Panc1 (cell line): ENCODE measurements around the gene GRID1. TPM values are rescaled to one million over a fixed set of nuclear protein-coding genes. Genes with fewer than 3 reads are reported as not detected.

ENCODE experiments used
- ATAC-seq: fragments of 200-7000 bp; cut with Tn5 transposase; 2 replicates; pipeline ENCODE4 v1.9.1; 2020; ENCODE audit warnings: mild to moderate bottlenecking, moderate library complexity
- BruUV-seq: library from RNA; stranded (reverse); fragments of 400-500 nt; replicated peaks from 2 replicates; lab custom pipeline; 2021; lab: Mats Ljungman, UMichigan
- CTCF ChIA-PET: fragments of 300-600 bp; sonication (Branson Sonifier 250); formaldehyde crosslinking; loops from one replicate; lab custom pipeline; 2022; ENCODE audit warnings: antibody characterized with exemption; lab: Charles Lee
- POLR2A ChIA-PET: fragments of 300-600 bp; sonication (Branson Sonifier 250); formaldehyde crosslinking; loops from one replicate; lab custom pipeline; 2022; ENCODE audit warnings: antibody characterized with exemption; lab: Charles Lee
- DNase-seq: peaks from one replicate; pipeline ENCODE4 v3.0.0-alpha.2; 2010; ENCODE audit warnings: low read depth, low spot score
- H3K27ac ChIP-seq: 2 replicates; pipeline ENCODE4 v1.5.1; 2011; ENCODE audit warnings: mild to moderate bottlenecking, low read length, inconsistent platforms
- H3K27me3 ChIP-seq: fragments of 200-500 bp; sonication (Bioruptor generic); 2 replicates; pipeline ENCODE4 v1.6.0; 2014; ENCODE audit warnings: low read length, inconsistent platforms; ENCODE audit not compliant: control insufficient read depth, insufficient read depth
- H3K36me3 ChIP-seq: fragments of 200-500 bp; sonication (Bioruptor generic); 2 replicates; pipeline ENCODE4 v1.5.1; 2014; ENCODE audit warnings: inconsistent platforms, mild to moderate bottlenecking, low read length, moderate library complexity; ENCODE audit not compliant: control insufficient read depth, insufficient read depth
- H3K4me1 ChIP-seq: 2 replicates; pipeline ENCODE4 v1.5.1; 2011; ENCODE audit warnings: inconsistent platforms, mild to moderate bottlenecking, low read length, moderate library complexity; ENCODE audit not compliant: control insufficient read depth, insufficient read depth
- H3K4me3 ChIP-seq, 2 experiments: 2 replicates each; pipeline ENCODE4 v1.5.1; 2011 to 2012; ENCODE audit warnings: low read depth in 2 of 2, low read length in 2 of 2, mild to moderate bottlenecking in 2 of 2, inconsistent platforms in 1 of 2, moderate library complexity in 1 of 2
- H3K9me3 ChIP-seq: fragments of 200-500 bp; sonication (Bioruptor generic); 2 replicates; pipeline ENCODE4 v1.5.1; 2014; ENCODE audit warnings: low read depth, mild to moderate bottlenecking, inconsistent platforms, low read length, moderate library complexity; ENCODE audit not compliant: control insufficient read depth, insufficient read depth
- CTCF ChIP-seq: fragments of 450-650 bp; IDR thresholded peaks from 2 replicates; pipeline ENCODE4 v1.5.1; 2017; ENCODE audit warnings: mild to moderate bottlenecking
- POLR2AphosphoS5 ChIP-seq: IDR thresholded peaks from 2 replicates; pipeline ENCODE4 v1.6.1; 2012; ENCODE audit warnings: mild to moderate bottlenecking, low read depth, low read length, moderate library complexity
- SIN3A ChIP-seq: IDR thresholded peaks from 2 replicates; pipeline ENCODE4 v1.6.1; 2012; ENCODE audit warnings: low read depth, mild to moderate bottlenecking, low read length, moderate library complexity, borderline replicate concordance; ENCODE audit not compliant: insufficient read depth
- TCF7L2 ChIP-seq: IDR thresholded peaks from 2 replicates; pipeline ENCODE4 v1.6.1; 2011; ENCODE audit warnings: mild to moderate bottlenecking, low read depth, low read length, inconsistent platforms
- in situ Hi-C: cut with HindIII; loops from 2 replicates; pipeline ENCODE4 v1.10.0; 2016; ENCODE audit warnings: low sequenced_read_pairs, low pct_unique_long_range_greater_than_20kb
- intact Hi-C: fragments of 100-400 bp; cut with micrococcal nuclease; formaldehyde crosslinking; loops from one replicate; pipeline ENCODE4 v1.10.0; 2022; ENCODE audit not compliant: unreplicated experiment
- total RNA-seq: library from RNA; stranded (reverse); gene quantifications from one replicate; pipeline ENCODE4 v1.2.1, GENCODE V29; 2021; ENCODE audit not compliant: unreplicated experiment
- TF ChIP-seq, protein P1 (sequence below), 2 experiments: IDR thresholded peaks; 2 replicates each; pipeline ENCODE4 v1.6.1; 2011 to 2012; ENCODE audit warnings: low read depth in 2 of 2, control low read depth in 1 of 2, low read length in 1 of 2, mild to moderate bottlenecking in 1 of 2, moderate library complexity in 1 of 2; ENCODE audit not compliant: insufficient read depth in 1 of 2

Gene GRID1
- total RNA-seq, 1 experiment from 2014 or later = 2.3 TPM

DNA sequence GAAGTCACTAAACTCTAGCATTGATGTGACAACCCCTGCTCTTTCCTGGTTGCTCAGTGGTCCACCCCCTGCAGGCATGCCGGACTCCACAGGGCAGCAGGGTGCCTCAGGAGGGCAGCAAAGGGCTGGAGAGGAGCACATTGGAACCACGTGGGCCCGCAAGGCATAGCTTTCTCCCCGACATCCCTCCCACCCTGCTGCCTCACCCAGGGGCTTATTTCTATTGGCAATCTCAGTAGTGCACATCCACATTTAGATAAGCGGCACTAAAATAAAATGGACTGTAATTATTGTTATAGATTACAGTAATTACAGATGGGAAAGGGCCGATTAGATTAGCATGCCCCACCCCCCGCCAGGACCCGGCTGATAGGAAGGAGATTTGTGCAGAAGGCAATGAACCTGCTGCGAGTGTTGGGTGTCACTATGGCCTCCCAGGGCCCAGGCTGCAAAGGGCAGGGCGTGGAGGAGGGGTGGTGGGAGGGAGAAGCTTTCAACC lies 580.1 kb downstream of the GRID1 start:
- H3K36me3 ChIP-seq = no peaks in the 10 kb centered on the region
- DNase-seq = no peak
- ChIA-PET POLR2A (no interaction called here), CTCF (no interaction called here)
- H3K27me3 ChIP-seq = no peaks in the 10 kb centered on the region
- TF ChIP-seq TCF7L2 = no peak
- TF ChIP-seq CTCF = peak; percentile 37
- TF ChIP-seq, protein P1, sequence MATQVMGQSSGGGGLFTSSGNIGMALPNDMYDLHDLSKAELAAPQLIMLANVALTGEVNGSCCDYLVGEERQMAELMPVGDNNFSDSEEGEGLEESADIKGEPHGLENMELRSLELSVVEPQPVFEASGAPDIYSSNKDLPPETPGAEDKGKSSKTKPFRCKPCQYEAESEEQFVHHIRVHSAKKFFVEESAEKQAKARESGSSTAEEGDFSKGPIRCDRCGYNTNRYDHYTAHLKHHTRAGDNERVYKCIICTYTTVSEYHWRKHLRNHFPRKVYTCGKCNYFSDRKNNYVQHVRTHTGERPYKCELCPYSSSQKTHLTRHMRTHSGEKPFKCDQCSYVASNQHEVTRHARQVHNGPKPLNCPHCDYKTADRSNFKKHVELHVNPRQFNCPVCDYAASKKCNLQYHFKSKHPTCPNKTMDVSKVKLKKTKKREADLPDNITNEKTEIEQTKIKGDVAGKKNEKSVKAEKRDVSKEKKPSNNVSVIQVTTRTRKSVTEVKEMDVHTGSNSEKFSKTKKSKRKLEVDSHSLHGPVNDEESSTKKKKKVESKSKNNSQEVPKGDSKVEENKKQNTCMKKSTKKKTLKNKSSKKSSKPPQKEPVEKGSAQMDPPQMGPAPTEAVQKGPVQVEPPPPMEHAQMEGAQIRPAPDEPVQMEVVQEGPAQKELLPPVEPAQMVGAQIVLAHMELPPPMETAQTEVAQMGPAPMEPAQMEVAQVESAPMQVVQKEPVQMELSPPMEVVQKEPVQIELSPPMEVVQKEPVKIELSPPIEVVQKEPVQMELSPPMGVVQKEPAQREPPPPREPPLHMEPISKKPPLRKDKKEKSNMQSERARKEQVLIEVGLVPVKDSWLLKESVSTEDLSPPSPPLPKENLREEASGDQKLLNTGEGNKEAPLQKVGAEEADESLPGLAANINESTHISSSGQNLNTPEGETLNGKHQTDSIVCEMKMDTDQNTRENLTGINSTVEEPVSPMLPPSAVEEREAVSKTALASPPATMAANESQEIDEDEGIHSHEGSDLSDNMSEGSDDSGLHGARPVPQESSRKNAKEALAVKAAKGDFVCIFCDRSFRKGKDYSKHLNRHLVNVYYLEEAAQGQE (IDR thresholded peaks at IDR 0.05; ENCODE audit: insufficient read depth in 1 of 2, low read depth in 2 of 2, low read length in 1 of 2) = no peak
- no peak for TF ChIP-seq POLR2AphosphoS5
- no peak for TF ChIP-seq SIN3A
- H3K4me1 ChIP-seq = no peaks in the 10 kb centered on the region
- 0 out of 2 replicates have a peak, but pooled peaks have one; percentile 29 for ATAC-seq
- BruUV-seq = no TSS peak
- no peaks in the 10 kb centered on the region for H3K9me3 ChIP-seq
- no peak overlapping the region for H3K27ac ChIP-seq
- in situ Hi-C loops (no loop called here), intact Hi-C loops (no loop called here)
- no peak overlapping the region for H3K4me3 ChIP-seq

- ChIA-PET CTCF (no interaction called here), POLR2A (no interaction called here)
- Histone ChIP-seq H3K4me3 (no peak overlapping the region), H3K36me3 (no peaks in the 10 kb centered on the region), H3K9me3 (no peaks in the 10 kb centered on the region), H3K27ac (no peak overlapping the region), H3K4me1 (no peaks in the 10 kb centered on the region), H3K27me3 (no peaks in the 10 kb centered on the region)
- intact Hi-C loops = no loop called here
- TF ChIP-seq POLR2AphosphoS5 = no peak
- TF ChIP-seq SIN3A = no peak
- TF ChIP-seq CTCF = no peak
- TF ChIP-seq, protein P1 (IDR thresholded peaks at IDR 0.05; ENCODE audit: insufficient read depth in 1 of 2, low read depth in 2 of 2, low read length in 1 of 2) = no peak
- no peak for TF ChIP-seq TCF7L2
- ATAC-seq (no peak), DNase-seq (no peak)
- BruUV-seq = no TSS peak
- in situ Hi-C loops = no loop called here
These were observed 581.8 kb downstream of the GRID1 start for GRCh38 chr10:85784792-85785191.
